ENCODE data around the gene GTF2B.

GRCh38 chr1:88911161-88911560 lies 19.8 kb upstream of the GTF2B start:
- TF ChIP-seq CTCF (IDR thresholded peaks at IDR 0.05) (no peak), POLR2A (IDR thresholded peaks at IDR 0.05) (no peak)
